ENCODE results near the gene SCFD2.
"Not testable (repeated sequence)": the region's sequence is repeated elsewhere in the genome, so short reads cannot be mapped to it uniquely, and the experiment has no call there.

Gene SCFD2

GRCh38 chr4:53013873-53014775, 351.7 kb downstream of the SCFD2 start:
- no peak for DNase-seq (ENCODE audit: low spot score)

DNA sequence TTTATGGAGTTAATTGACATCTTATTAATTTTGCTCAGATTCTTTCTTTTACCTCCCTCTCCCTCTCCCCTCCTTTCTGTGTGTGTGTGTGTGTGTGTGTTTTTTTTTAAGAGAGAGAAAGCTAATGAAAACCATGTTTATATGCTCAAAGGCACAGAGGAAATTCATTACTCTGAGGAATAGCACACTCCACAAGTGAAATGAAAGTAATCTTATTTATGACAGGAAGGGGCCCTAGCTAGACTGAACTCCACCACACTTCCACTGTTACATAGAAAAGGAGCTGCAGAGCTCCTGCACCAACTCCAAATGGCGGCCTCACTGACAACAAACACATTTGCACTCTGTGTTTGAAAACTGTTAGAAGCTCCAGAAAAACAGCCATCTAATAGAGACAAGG, 353.1 kb downstream of the SCFD2 start:
- no peak for DNase-seq (ENCODE audit: low spot score)

DNA sequence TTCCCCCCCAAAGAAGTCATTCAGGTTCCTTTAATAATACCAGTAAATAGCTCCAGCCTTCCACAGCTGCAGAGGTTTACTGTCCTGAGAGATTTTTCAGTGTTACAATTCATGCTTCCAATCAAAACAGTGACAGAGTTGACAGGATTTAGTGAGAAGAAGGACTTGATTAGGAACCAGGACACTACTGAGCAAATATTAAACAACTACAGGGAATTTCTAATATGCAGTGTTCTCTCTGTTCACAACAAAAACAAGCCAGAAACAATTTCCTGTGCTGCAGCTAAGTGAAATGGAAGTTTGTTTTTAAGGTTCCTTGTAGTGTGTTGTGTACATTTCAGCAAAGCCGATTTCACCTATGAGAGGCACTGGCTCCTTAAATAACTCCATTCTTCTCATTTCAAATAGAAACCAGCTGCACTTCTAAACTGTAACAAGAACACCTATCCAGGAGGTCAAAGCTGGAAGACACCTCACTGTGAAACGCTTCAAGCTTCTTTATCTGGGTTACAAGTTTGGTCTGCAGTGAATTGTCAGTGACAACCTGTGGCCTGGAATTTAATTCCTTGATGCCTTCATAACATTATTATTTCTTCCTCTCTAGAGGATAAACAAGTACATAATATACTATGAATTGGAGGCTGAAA, 354.5 kb downstream of the SCFD2 start:
- DNase-seq (ENCODE audit: low spot score): no peak

GRCh38 chr4:53010318-53010717, 355.5 kb downstream of the SCFD2 start:
- no peak for DNase-seq (ENCODE audit: low spot score)

- no peak for DNase-seq (ENCODE audit: low spot score)
These were observed 356.0 kb downstream of the SCFD2 start for GRCh38 chr4:53009824-53010223.

GRCh38 chr4:53007024-53007423, 358.8 kb downstream of the SCFD2 start:
- DNase-seq (ENCODE audit: low spot score): no peak

DNA sequence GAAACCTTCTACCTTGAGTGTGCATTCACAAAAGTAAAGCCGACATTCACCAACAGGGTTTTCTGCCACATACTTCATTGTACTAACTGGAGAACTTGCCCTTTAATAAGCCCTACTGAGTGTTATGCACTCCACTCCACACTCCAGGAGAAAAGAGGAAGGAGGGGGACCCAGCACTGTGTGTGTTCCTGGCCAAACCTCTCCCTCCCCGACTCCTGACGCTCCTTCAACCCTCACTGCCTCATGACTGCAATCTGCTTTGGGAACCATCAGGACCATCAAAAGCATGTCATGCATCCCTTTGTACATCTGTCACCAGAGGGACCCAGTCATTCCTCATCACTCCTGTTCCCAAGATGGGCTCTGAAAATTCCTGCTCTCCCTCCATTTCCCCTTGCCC, 360.1 kb downstream of the SCFD2 start:
- DNase-seq (ENCODE audit: low spot score): no peak

GRCh38 chr4:53005149-53005546, 360.7 kb downstream of the SCFD2 start:
- DNase-seq (ENCODE audit: low spot score): no peak

- no peak for DNase-seq (ENCODE audit: low spot score)
These were observed 361.2 kb downstream of the SCFD2 start for GRCh38 chr4:53004497-53005148.

DNA sequence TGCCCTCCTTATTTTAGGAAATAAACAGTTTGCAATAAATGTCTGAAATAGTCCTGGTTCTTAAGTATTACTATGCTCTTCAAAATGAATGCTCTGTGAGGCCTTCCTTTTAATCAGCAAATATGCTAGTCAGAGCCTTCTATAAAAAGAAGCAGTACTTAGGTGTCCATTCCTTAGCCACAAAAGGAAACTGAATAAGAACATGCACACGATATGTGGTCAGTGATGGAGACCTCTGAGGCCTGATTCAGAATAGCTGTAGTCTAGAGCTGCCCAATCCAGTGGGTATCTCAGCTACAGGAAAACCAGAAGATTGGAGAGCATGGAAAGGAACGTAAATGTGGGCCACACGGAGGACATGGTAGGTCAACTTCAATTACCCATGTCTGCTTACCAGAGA, 361.9 kb downstream of the SCFD2 start:
- no peak for DNase-seq (ENCODE audit: low spot score)

DNA sequence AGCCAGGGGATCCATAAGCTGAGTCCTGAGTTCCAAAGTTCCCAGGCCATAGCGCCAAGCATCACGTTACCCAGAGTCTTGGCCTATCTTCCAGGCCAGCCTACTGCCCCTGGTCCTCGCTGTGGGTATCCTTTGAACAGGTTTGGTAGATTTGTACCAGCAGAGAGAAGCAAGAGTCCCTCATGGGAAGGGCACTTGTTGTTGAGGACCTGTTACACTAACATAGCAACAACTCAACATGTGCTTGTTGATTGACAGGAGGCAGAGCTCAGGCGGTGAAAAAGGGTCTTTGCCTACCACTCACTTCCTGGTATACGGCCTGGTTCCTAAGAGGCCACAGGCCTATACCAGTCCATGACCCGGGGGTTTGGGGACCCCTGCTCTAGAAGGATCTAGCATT, 365.3 kb downstream of the SCFD2 start:
- DNase-seq (ENCODE audit: low spot score): no peak

GRCh38 chr4:52999626-53000025, 366.2 kb downstream of the SCFD2 start:
- no peak for DNase-seq (ENCODE audit: low spot score)

- no peak for DNase-seq (ENCODE audit: low spot score)
These were observed 367.4 kb downstream of the SCFD2 start for GRCh38 chr4:52998413-52998812.

GRCh38 chr4:52997132-52997416, 368.8 kb downstream of the SCFD2 start:
- DNase-seq (ENCODE audit: low spot score): no peak

GRCh38 chr4:52996261-52997131, 369.4 kb downstream of the SCFD2 start:
- DNase-seq (ENCODE audit: low spot score): no peak

GRCh38 chr4:52995360-52996030, 370.4 kb downstream of the SCFD2 start:
- DNase-seq (ENCODE audit: low spot score): no peak

DNA sequence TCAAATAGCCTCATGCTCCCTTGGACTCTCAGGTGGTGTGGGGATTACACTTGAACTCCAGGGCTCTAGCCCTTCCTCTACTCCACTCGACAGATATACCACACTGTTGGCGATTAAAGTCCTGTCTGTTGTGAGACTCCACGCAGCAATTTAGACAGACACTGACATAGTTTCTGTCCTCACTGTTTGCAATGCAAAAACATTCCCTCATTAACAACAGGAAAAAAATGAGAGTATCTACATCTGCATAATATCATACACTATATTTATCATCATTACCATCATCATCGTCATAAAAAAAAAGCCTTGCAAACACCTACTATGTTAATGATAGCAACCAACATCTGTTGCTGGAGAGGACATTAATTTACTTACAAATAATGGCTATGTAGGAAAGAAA, 371.3 kb downstream of the SCFD2 start:
- DNase-seq (ENCODE audit: low spot score): no peak

DNA sequence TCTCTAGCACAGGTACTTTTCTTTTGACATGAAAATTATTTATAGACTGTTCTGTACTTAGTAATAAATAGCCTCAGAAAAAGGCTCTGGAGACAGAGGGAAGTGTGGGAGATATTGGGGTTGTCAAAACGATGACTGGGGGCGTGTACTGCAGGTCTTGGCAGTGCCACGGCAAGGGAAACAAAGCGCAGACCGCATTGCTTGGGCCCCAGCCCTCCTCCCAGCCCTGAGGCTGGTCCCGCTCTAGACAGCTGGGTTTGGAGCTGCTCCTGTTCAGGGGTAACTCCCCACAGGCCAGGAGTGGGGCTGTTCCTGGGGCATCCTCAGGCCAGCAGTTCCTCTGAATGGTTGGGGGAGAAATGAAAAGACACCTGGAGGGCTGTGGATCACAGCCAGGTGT, 372.1 kb downstream of the SCFD2 start:
- no peak for DNase-seq (ENCODE audit: low spot score)

DNA sequence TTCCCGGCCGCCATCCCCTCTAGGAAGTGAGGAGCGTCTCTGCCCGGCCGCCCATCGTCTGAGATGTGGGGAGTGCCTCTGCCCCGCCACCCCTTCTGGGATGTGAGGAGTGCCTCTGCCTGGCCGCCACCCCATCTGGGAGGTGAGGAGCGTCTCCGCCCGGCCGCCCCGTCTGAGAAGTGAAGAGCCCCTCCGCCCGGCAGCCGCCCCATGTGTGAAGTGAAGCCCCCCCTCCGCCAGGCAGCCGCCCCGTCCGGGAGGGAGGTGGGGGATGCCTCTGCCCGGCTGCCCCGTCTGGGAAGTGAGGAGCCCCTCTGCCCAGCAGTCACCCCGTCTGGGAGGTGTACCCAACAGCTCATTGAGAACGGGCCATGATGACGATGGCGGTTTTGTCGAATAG, 373.3 kb downstream of the SCFD2 start:
- DNase-seq (ENCODE audit: low spot score): not testable (repeated sequence)

DNA sequence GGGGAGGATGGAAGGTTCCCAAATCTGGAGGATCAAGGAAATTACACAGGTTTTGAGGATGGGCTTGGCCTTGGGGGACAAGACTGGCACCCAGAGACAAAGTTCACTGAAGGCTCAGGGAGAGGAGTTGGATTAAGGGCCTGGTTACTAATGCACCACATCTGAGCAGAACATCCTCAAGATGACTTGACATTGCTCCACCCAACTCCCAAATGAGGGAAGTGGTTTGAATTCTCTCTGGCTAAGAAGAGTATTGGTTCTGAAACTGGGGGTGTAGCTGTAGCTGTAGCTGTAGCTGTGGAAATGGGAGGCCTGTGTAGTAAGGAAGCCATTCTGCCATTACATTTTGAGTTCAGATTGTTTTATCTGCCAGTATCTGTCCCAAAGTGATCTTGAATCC, 374.4 kb downstream of the SCFD2 start:
- DNase-seq (ENCODE audit: low spot score): no peak

GRCh38 chr4:52990706-52991105, 375.2 kb downstream of the SCFD2 start:
- no peak for DNase-seq (ENCODE audit: low spot score)

GRCh38 chr4:52989865-52990264, 376.0 kb downstream of the SCFD2 start:
- DNase-seq (ENCODE audit: low spot score): no peak

All from CD4-positive, alpha-beta T cell treated with Interleukin-15 for 4 hours (primary cell).